CMK (cell line): Measurements from ENCODE around the gene ADIPOR1.
"Not testable (repeated sequence)": the region's sequence is repeated elsewhere in the genome, so short reads cannot be mapped to it uniquely, and the experiment has no call there.

ENCODE experiments used
- DNase-seq: peaks from one replicate; pipeline ENCODE4 v3.0.0-alpha.2; 2010; ENCODE audit warnings: low read depth

The ADIPOR1 gene

GRCh38 chr1:202957733-202958543, at the start of gene ADIPOR1:
Gene ADIPOR1, minus strand, starts transcription at chr1:202958312. Its CDS starts 7,242 bp downstream, at chr1:202951070.
- DNase-seq = peak; percentile 79

GRCh38 chr1:203006948-203007871, 49.1 kb upstream of the ADIPOR1 start, which contains the start of gene TMEM183A:
Gene TMEM183A, plus strand, starts transcription at chr1:203007374. Its CDS starts 92 bp downstream, at chr1:203007466.
- peak; percentile 98 for DNase-seq

GRCh38 chr1:203005395-203006142, 47.5 kb upstream of the ADIPOR1 start:
- not testable (repeated sequence) for DNase-seq

GRCh38 chr1:203002951-203003350, 44.8 kb upstream of the ADIPOR1 start:
- no peak for DNase-seq

GRCh38 chr1:203001986-203002385, 43.9 kb upstream of the ADIPOR1 start:
- no peak for DNase-seq

GRCh38 chr1:203000217-203000944, 42.3 kb upstream of the ADIPOR1 start:
- DNase-seq = no peak

- no peak for DNase-seq
These were observed 41.0 kb upstream of the ADIPOR1 start for GRCh38 chr1:202998836-202999750.

GRCh38 chr1:202994756-202995155, 36.6 kb upstream of the ADIPOR1 start:
- no peak for DNase-seq

GRCh38 chr1:202991112-202991511, 33.0 kb upstream of the ADIPOR1 start:
- DNase-seq = no peak

GRCh38 chr1:202989879-202990278, 31.8 kb upstream of the ADIPOR1 start:
- no peak for DNase-seq

GRCh38 chr1:202987922-202988583, 29.9 kb upstream of the ADIPOR1 start:
- no peak for DNase-seq

GRCh38 chr1:202987255-202987654, 29.1 kb upstream of the ADIPOR1 start:
- DNase-seq = no peak

GRCh38 chr1:202986120-202986519, 28.0 kb upstream of the ADIPOR1 start:
- DNase-seq = not testable (repeated sequence)

- no peak for DNase-seq
These were observed 24.8 kb upstream of the ADIPOR1 start for GRCh38 chr1:202982715-202983430.

- no peak for DNase-seq
These were observed 23.8 kb upstream of the ADIPOR1 start for GRCh38 chr1:202981939-202982338.

GRCh38 chr1:202979459-202979858, 21.3 kb upstream of the ADIPOR1 start:
- DNase-seq = no peak

GRCh38 chr1:202976633-202977032, 18.5 kb upstream of the ADIPOR1 start:
- no peak for DNase-seq

- DNase-seq = no peak
These were observed 16.7 kb upstream of the ADIPOR1 start for GRCh38 chr1:202974856-202975255.

GRCh38 chr1:202972046-202972445, 13.9 kb upstream of the ADIPOR1 start:
- DNase-seq = no peak
